ENCODE measurements around the gene TBRG1. TPM values are rescaled to one million over a fixed set of nuclear protein-coding genes. Genes with fewer than 3 reads are reported as not detected.

TBRG1 gene
- total RNA-seq, 1 donor from 2014 or later = 20.7 TPM

- H3K27me3 Mint-ChIP-seq (ENCODE audit: insufficient read depth, low read depth) = peaks cover 2% of the 10 kb centered on the region
- TF ChIP-seq CTCF (IDR thresholded peaks at IDR 0.05) (no peak), EZH2 (IDR thresholded peaks at IDR 0.05) (no peak), EZH2phosphoT487 (IDR thresholded peaks at IDR 0.05) (no peak)
- no peaks in the 10 kb centered on the region for H3K79me2 ChIP-seq (ENCODE audit: low read depth)
- H3K27me3 ChIP-seq = no peaks in the 10 kb centered on the region
- H2AFZ ChIP-seq (replicated peaks) = no peak overlapping the region
- H3K9me3 Mint-ChIP-seq = no peaks in the 10 kb centered on the region
- H4K20me1 ChIP-seq (ENCODE audit: low read depth) = no peaks in the 10 kb centered on the region
- no peak overlapping the region for H3K4me2 ChIP-seq
- H3K4me3 ChIP-seq = no peak overlapping the region
- H3K9ac ChIP-seq = no peak overlapping the region
- no peaks in the 10 kb centered on the region for H3F3A ChIP-seq (ENCODE audit: low read depth)
- H3K4me1 Mint-ChIP-seq = peaks cover 5% of the 10 kb centered on the region
- H3K4me1 ChIP-seq = no peaks in the 10 kb centered on the region
- no peaks in the 10 kb centered on the region for H3K36me3 Mint-ChIP-seq
- no peak overlapping the region for H3K27ac Mint-ChIP-seq
- no peaks in the 10 kb centered on the region for H3K36me3 ChIP-seq
- no peak for DNase-seq (ENCODE audit: low spot score)
- no peak overlapping the region for H3K27ac ChIP-seq
- no peaks in the 10 kb centered on the region for H3K9me3 ChIP-seq (ENCODE audit: low read depth)
- no peak overlapping the region for H3K4me3 Mint-ChIP-seq
Observed at GRCh38 chr11:124605719-124606118, 16.9 kb upstream of the TBRG1 start.

GRCh38 chr11:124608147-124608546 is 14.5 kb upstream of the TBRG1 start:
- H3K27me3 ChIP-seq = no peaks in the 10 kb centered on the region
- H3K36me3 Mint-ChIP-seq = no peaks in the 10 kb centered on the region
- H2AFZ ChIP-seq (replicated peaks) = no peak overlapping the region
- no peaks in the 10 kb centered on the region for H4K20me1 ChIP-seq (ENCODE audit: low read depth)
- no peaks in the 10 kb centered on the region for H3K9me3 Mint-ChIP-seq
- H3K79me2 ChIP-seq (ENCODE audit: low read depth) = no peaks in the 10 kb centered on the region
- no peak overlapping the region for H3K4me3 Mint-ChIP-seq
- H3K4me1 Mint-ChIP-seq = peaks cover 4% of the 10 kb centered on the region
- no peak for TF ChIP-seq EZH2 (IDR thresholded peaks at IDR 0.05)
- TF ChIP-seq CTCF (IDR thresholded peaks at IDR 0.05) = no peak
- TF ChIP-seq EZH2phosphoT487 (IDR thresholded peaks at IDR 0.05) = no peak
- H3K27ac ChIP-seq = no peak overlapping the region
- DNase-seq (ENCODE audit: low spot score) = no peak
- no peaks in the 10 kb centered on the region for H3K9me3 ChIP-seq (ENCODE audit: low read depth)
- H3K36me3 ChIP-seq = no peaks in the 10 kb centered on the region
- H3K27me3 Mint-ChIP-seq (ENCODE audit: insufficient read depth, low read depth) = no peaks in the 10 kb centered on the region
- no peak overlapping the region for H3K4me2 ChIP-seq
- H3K4me1 ChIP-seq = peaks cover 3% of the 10 kb centered on the region
- no peaks in the 10 kb centered on the region for H3F3A ChIP-seq (ENCODE audit: low read depth)
- peak overlapping the region; percentile 20 for H3K9ac ChIP-seq
- no peak overlapping the region for H3K4me3 ChIP-seq
- no peak overlapping the region for H3K27ac Mint-ChIP-seq

GRCh38 chr11:124610295-124610694 is 12.4 kb upstream of the TBRG1 start:
- Histone ChIP-seq H3F3A (ENCODE audit: low read depth) (no peaks in the 10 kb centered on the region), H2AFZ (replicated peaks) (no peak overlapping the region), H3K79me2 (ENCODE audit: low read depth) (no peaks in the 10 kb centered on the region), H3K4me3 (no peak overlapping the region), H4K20me1 (ENCODE audit: low read depth) (no peaks in the 10 kb centered on the region), H3K27me3 (no peaks in the 10 kb centered on the region), H3K36me3 (no peaks in the 10 kb centered on the region), H3K9me3 (ENCODE audit: low read depth) (no peaks in the 10 kb centered on the region), H3K27ac (no peak overlapping the region), H3K9ac (no peak overlapping the region), H3K4me2 (no peak overlapping the region), H3K4me1 (peaks cover 9% of the 10 kb centered on the region)
- Mint-ChIP-seq H3K4me3 (no peak overlapping the region), H3K36me3 (no peaks in the 10 kb centered on the region), H3K27me3 (ENCODE audit: insufficient read depth, low read depth) (no peaks in the 10 kb centered on the region), H3K4me1 (peaks cover 10% of the 10 kb centered on the region), H3K9me3 (no peaks in the 10 kb centered on the region), H3K27ac (no peak overlapping the region)
- no peak for DNase-seq (ENCODE audit: low spot score)
- TF ChIP-seq CTCF (IDR thresholded peaks at IDR 0.05) = no peak

- Mint-ChIP-seq H3K4me1 (peaks cover 10% of the 10 kb centered on the region), H3K36me3 (no peaks in the 10 kb centered on the region), H3K27ac (no peak within 1 kb of the TSS), H3K4me3 (no peak within 1 kb of the TSS), H3K9me3 (no peaks in the 10 kb centered on the region), H3K27me3 (ENCODE audit: insufficient read depth, low read depth) (no peaks in the 10 kb centered on the region)
- H3K79me2 ChIP-seq (ENCODE audit: low read depth) = no peaks in the 10 kb centered on the region
- H3K9ac ChIP-seq = no peak within 1 kb of the TSS
- H4K20me1 ChIP-seq (ENCODE audit: low read depth) = no peaks in the 10 kb centered on the region
- H3K9me3 ChIP-seq (ENCODE audit: low read depth) = no peaks in the 10 kb centered on the region
- no peak within 1 kb of the TSS for H3K4me2 ChIP-seq
- H3F3A ChIP-seq (ENCODE audit: low read depth) = no peaks in the 10 kb centered on the region
- no peak for TF ChIP-seq EZH2 (IDR thresholded peaks at IDR 0.05)
- TF ChIP-seq EZH2phosphoT487 (IDR thresholded peaks at IDR 0.05) = no peak
- no peak for TF ChIP-seq CTCF (IDR thresholded peaks at IDR 0.05)
- no peaks in the 10 kb centered on the region for H3K36me3 ChIP-seq
- H3K4me3 ChIP-seq = no peak within 1 kb of the TSS
- H2AFZ ChIP-seq (replicated peaks) = no peak within 1 kb of the TSS
- H3K4me1 ChIP-seq = peaks cover 9% of the 10 kb centered on the region
- H3K27ac ChIP-seq = no peak within 1 kb of the TSS
- H3K27me3 ChIP-seq = no peaks in the 10 kb centered on the region
- DNase-seq (ENCODE audit: low spot score) = no peak
Observed at GRCh38 chr11:124611064-124611463, 11.6 kb upstream of the TBRG1 start, which contains the start of gene PANX3. PANX3 (plus strand) TSS chr11:124611428; CDS start chr11:124611557, 129 bp downstream.

Measured in neural progenitor cell (in vitro differentiated cells).